K562 (cell line): ENCODE data around the gene GALNS. TPM values are rescaled to one million over a fixed set of nuclear protein-coding genes. Genes with fewer than 3 reads are reported as not detected.
A peak's percentile ranks its signal among the peaks of the same experiment; 100 is the strongest.

Source experiments
- ADNP ChIP-seq: fragments of 200-800 bp; sonication (Bioruptor generic); IDR thresholded peaks from 2 replicates; pipeline ENCODE4 v1.6.1; 2016; ENCODE audit warnings: missing genetic modification characterization, missing compliant biosample characterization
- ARID1B ChIP-seq: fragments of 450-650 bp; IDR thresholded peaks from 2 replicates; pipeline ENCODE4 v1.6.1; 2016; ENCODE audit warnings: antibody characterized with exemption, mild to moderate bottlenecking, inconsistent platforms
- BCOR ChIP-seq: fragments of 450-650 bp; IDR thresholded peaks from 2 replicates; pipeline ENCODE4 v1.6.1; 2016
- BRF1 ChIP-seq: IDR thresholded peaks from 3 replicates; pipeline ENCODE4 v1.6.1; 2011; ENCODE audit warnings: borderline replicate concordance, mild to moderate bottlenecking; ENCODE audit not compliant: insufficient read length; ENCODE audit errors: extremely low read depth
- FIP1L1 ChIP-seq: fragments of 200-400 bp; formaldehyde crosslinking; IDR thresholded peaks from 2 replicates; pipeline ENCODE4 v1.6.1; 2018; ENCODE audit warnings: mild to moderate bottlenecking, low read depth, low read length; ENCODE audit not compliant: poor library complexity, severe bottlenecking
- HSF4 ChIP-seq: fragments of 250-450 bp; sonication (Bioruptor Pico); IDR thresholded peaks from 2 replicates; pipeline ENCODE4 v2.1.2; 2022; ENCODE audit warnings: mild to moderate bottlenecking, moderate library complexity, borderline replicate concordance
- MEIS2 ChIP-seq: fragments of 450-650 bp; IDR thresholded peaks from 2 replicates; pipeline ENCODE4 v1.6.1; 2014; ENCODE audit warnings: mild to moderate bottlenecking; ENCODE audit not compliant: partially characterized antibody
- OTX1 ChIP-seq: fragments of 450-650 bp; formaldehyde crosslinking; IDR thresholded peaks from 2 replicates; pipeline ENCODE4 v1.4.0; 2022; ENCODE audit warnings: mild to moderate bottlenecking
- PML ChIP-seq: IDR thresholded peaks from 2 replicates; pipeline ENCODE4 v1.6.1; 2012; ENCODE audit warnings: low read length, inconsistent platforms
- POLR2H ChIP-seq: IDR thresholded peaks from 2 replicates; pipeline ENCODE4 v1.6.1; 2016; ENCODE audit warnings: missing genetic modification characterization, low read depth, mild to moderate bottlenecking, control low read depth, missing compliant biosample characterization, moderate library complexity
- SRSF9 ChIP-seq: fragments of 200-400 bp; formaldehyde crosslinking; IDR thresholded peaks from 2 replicates; pipeline ENCODE4 v1.6.1; 2017; ENCODE audit warnings: low read depth, low read length, borderline replicate concordance
- TAF7 ChIP-seq: fragments of 450-650 bp; IDR thresholded peaks from 2 replicates; pipeline ENCODE4 v1.6.1; 2016; ENCODE audit warnings: missing genetic modification characterization, missing compliant biosample characterization
- VEZF1 ChIP-seq: fragments of 200-800 bp; sonication (Bioruptor generic); IDR thresholded peaks from 2 replicates; pipeline ENCODE4 v1.6.1; 2017; ENCODE audit warnings: missing genetic modification characterization, missing compliant biosample characterization
- XRCC4 ChIP-seq: IDR thresholded peaks from one replicate; pipeline ENCODE4 v1.6.1; 2011; ENCODE audit not compliant: insufficient read depth, insufficient read length; ENCODE audit errors: extremely low read depth
- ZBTB12 ChIP-seq: fragments of 250-450 bp; sonication (Bioruptor Pico); IDR thresholded peaks from 2 replicates; pipeline ENCODE4 v1.4.0; 2020
- ZNF318 ChIP-seq, 2 experiments: fragments of 450-650 bp; IDR thresholded peaks; 2 replicates each; pipeline ENCODE4 v1.6.1; 2016; ENCODE audit warnings: mild to moderate bottlenecking in 2 of 2, borderline replicate concordance in 1 of 2, low read depth in 1 of 2, moderate library complexity in 1 of 2
- polyA plus RNA-seq, 8 experiments: library from polyadenylated mRNA; depleted of rRNA in 4 of 8; stranded (reverse) in 5 of 8; unstranded in 3 of 8; fragments of >200 nt; fragmentation: Nextera tagmentation in 2 of 8; fragmentation: Illumina TruSeq in 1 of 8; extraction: Ambion mirVana in 2 of 8; extraction: Trizol in 1 of 8; gene quantifications; 2 replicates each; pipeline versions ENCODE4 v1.2.1 to v1.2.3, GENCODE V29; 2011 to 2014; ENCODE audit warnings: inconsistent platforms in 1 of 8, missing spikeins in 1 of 8
- total RNA-seq, 7 experiments: library from RNA; depleted of rRNA in 6 of 7; stranded (reverse); fragments of >200 nt in 6 of 7; fragmentation: Illumina TruSeq in 2 of 7; extraction: Trizol in 2 of 7; gene quantifications; 2 replicates each; pipeline versions ENCODE4 v1.2.1 to v1.2.3, GENCODE V29; 2011 to 2021; ENCODE audit warnings: low replicate concordance in 1 of 7

The GALNS gene
- total and polyA plus RNA-seq, 9 of the 15 experiments (the other 6 are each of a cell fraction or from before 2014, with no cell fraction given), result 0.38 to 13.2 (median 4.3) TPM

GRCh38 chr16:88810166-88810911 is 46.4 kb downstream of the GALNS start (continued):
- TF ChIP-seq VEZF1, result peak; percentile 34; the same call in 1 of the 2 replicates
- TF ChIP-seq BCOR, result peak; percentile 91
- TF ChIP-seq ADNP (tag), result no peak
- no peak for TF ChIP-seq PML
- TF ChIP-seq ZNF318 (IDR thresholded peaks at IDR 0.05; ENCODE audit: borderline replicate concordance in 1 of 2, low read depth in 1 of 2), result no peak
- no peak for TF ChIP-seq XRCC4
- peak; percentile 62 for TF ChIP-seq POLR2H (tag)
- TF ChIP-seq ZBTB12 (CRISPR knock-in tag), result no peak
- no peak for TF ChIP-seq OTX1 (CRISPR knock-in tag)
- no peak for TF ChIP-seq TAF7 (tag)
- TF ChIP-seq ARID1B, result no peak
- TF ChIP-seq MEIS2, result peak; percentile 63
- no peak for TF ChIP-seq BRF1
- no peak for TF ChIP-seq FIP1L1
- no peak for TF ChIP-seq SRSF9
- TF ChIP-seq HSF4 (CRISPR knock-in tag), result no peak
